OCI-LY7 (cell line): ENCODE data around the gene NRAP. TPM values are rescaled to one million over a fixed set of nuclear protein-coding genes. Genes with fewer than 3 reads are reported as not detected.

Experiments
- BruUV-seq: library from RNA; stranded (reverse); fragments of 400-500 nt; replicated peaks from 2 replicates; lab custom pipeline; 2021; lab: Mats Ljungman, UMichigan
- CTCF ChIA-PET: fragments of 300-600 bp; sonication (Branson Sonifier 250); formaldehyde crosslinking; loops from one replicate; lab custom pipeline; 2022; ENCODE audit warnings: antibody characterized with exemption; ENCODE audit not compliant: unreplicated experiment; lab: Charles Lee
- POLR2A ChIA-PET: fragments of 300-600 bp; sonication (Branson Sonifier 250); formaldehyde crosslinking; loops from one replicate; lab custom pipeline; 2022; ENCODE audit warnings: antibody characterized with exemption; lab: Charles Lee
- DNase-seq: peaks from one replicate; pipeline ENCODE4 v3.0.0-alpha.2; 2015; ENCODE audit warnings: low spot score
- H2AFZ ChIP-seq: fragments of 200-600 bp; sonication (generic), shearing (Covaris generic); 2 replicates; pipeline ENCODE4 v1.6.1; 2014; ENCODE audit warnings: mild to moderate bottlenecking, antibody characterized with exemption, low read length, moderate library complexity
- H3K27ac ChIP-seq: fragments of 200-600 bp; sonication (generic); 2 replicates; pipeline ENCODE4 v1.5.1; 2014; ENCODE audit warnings: mixed run types, low read depth, mild to moderate bottlenecking, moderate library complexity, low read length, inconsistent platforms; ENCODE audit not compliant: poor library complexity, severe bottlenecking
- H3K36me3 ChIP-seq: fragments of 200-600 bp; sonication (generic); 2 replicates; pipeline ENCODE4 v1.6.1; 2014; ENCODE audit warnings: mild to moderate bottlenecking, antibody characterized with exemption, low read length, moderate library complexity, mixed read lengths; ENCODE audit not compliant: insufficient read depth
- H3K4me1 ChIP-seq: fragments of 200-600 bp; sonication (generic); 2 replicates; pipeline ENCODE4 v1.5.1; 2014; ENCODE audit warnings: mild to moderate bottlenecking, low read length; ENCODE audit not compliant: insufficient read depth, poor library complexity, severe bottlenecking
- H3K4me2 ChIP-seq: fragments of 200-600 bp; sonication (generic); 2 replicates; pipeline ENCODE4 v1.6.1; 2014; ENCODE audit warnings: mild to moderate bottlenecking, low read length
- H3K4me3 ChIP-seq: fragments of 200-600 bp; sonication (generic); 2 replicates; pipeline ENCODE4 v1.5.1; 2014; ENCODE audit warnings: mild to moderate bottlenecking, low read depth, low read length; ENCODE audit not compliant: poor library complexity, severe bottlenecking
- H3K79me2 ChIP-seq: fragments of 200-600 bp; sonication (generic); 2 replicates; pipeline ENCODE4 v1.6.1; 2016; ENCODE audit warnings: low read depth, mild to moderate bottlenecking, low read length, moderate library complexity, mixed read lengths; ENCODE audit not compliant: insufficient read depth
- H3K9me2 ChIP-seq: fragments of 200-600 bp; sonication (generic); 2 replicates; pipeline ENCODE4 v1.6.1; 2016; ENCODE audit warnings: mild to moderate bottlenecking, low read length, mixed read lengths; ENCODE audit not compliant: insufficient read depth
- H3K9me3 ChIP-seq: fragments of 200-600 bp; sonication (generic); 2 replicates; pipeline ENCODE4 v1.6.1; 2014; ENCODE audit warnings: mild to moderate bottlenecking, mixed run types, low read length, mixed read lengths
- H4K20me1 ChIP-seq: fragments of 200-600 bp; sonication (generic); 2 replicates; pipeline ENCODE4 v1.6.1; 2014; ENCODE audit warnings: mild to moderate bottlenecking, antibody characterized with exemption, low read length, moderate library complexity, mixed read lengths; ENCODE audit not compliant: insufficient read depth
- CTCF ChIP-seq: fragments of 200-600 bp; sonication (generic); conservative IDR thresholded peaks from 2 replicates; pipeline ENCODE4 v1.5.1; 2014; ENCODE audit warnings: mild to moderate bottlenecking, antibody characterized with exemption, low read length, moderate library complexity, mixed read lengths
- EZH2phosphoT487 ChIP-seq: fragments of 200-600 bp; sonication (generic); IDR thresholded peaks from 2 replicates; pipeline ENCODE4 v1.6.1; 2018; ENCODE audit warnings: low read depth, borderline replicate concordance, mild to moderate bottlenecking, mixed run types, antibody characterized with exemption, low read length, moderate library complexity, mixed read lengths
- intact Hi-C: fragments of 100-400 bp; cut with micrococcal nuclease; formaldehyde crosslinking; loops from one replicate; pipeline ENCODE4 v1.10.0; 2022; ENCODE audit not compliant: unreplicated experiment
- total RNA-seq, 2 experiments: library from RNA; depleted of rRNA in 1 of 2; stranded (reverse); fragments of >200 nt in 1 of 2; shearing (Covaris generic) in 1 of 2; gene quantifications; 2 replicates each; pipeline ENCODE4 v1.2.3, GENCODE V29; 2014 to 2022

The NRAP gene
- total RNA-seq, 2 experiments from 2014 or later: not detected

GRCh38 chr10:113681533-113682470 lies 18.0 kb upstream of the NRAP start:
- H3K36me3 ChIP-seq: peaks cover 11% of the 10 kb centered on the region
- no peak overlapping the region for H2AFZ ChIP-seq
- TF ChIP-seq CTCF (no peak), EZH2phosphoT487 (no peak)
- H4K20me1 ChIP-seq: no peaks in the 10 kb centered on the region
- ChIA-PET POLR2A (interaction anchor here (0.6 to 3.2 kb wide), 3 partner anchors 17 to 361 kb away, joined by 3 to 11 read pairs (median 4); no protein-coding TSS in a partner anchor), CTCF (no interaction called here)
- H3K4me2 ChIP-seq: peak overlapping the region; percentile 92
- peaks cover 20% of the 10 kb centered on the region for H3K4me1 ChIP-seq
- H3K79me2 ChIP-seq: peaks cover 21% of the 10 kb centered on the region; the same call in 1 of the 2 replicates
- BruUV-seq: TSS peak; percentile 32
- H3K27ac ChIP-seq: no peak overlapping the region
- peaks cover 23% of the 10 kb centered on the region; the same call in 1 of the 2 replicates for H3K9me3 ChIP-seq
- DNase-seq: no peak
- no peaks in the 10 kb centered on the region for H3K9me2 ChIP-seq
- intact Hi-C loops: loop anchor here (5.0 kb wide), 1 partner anchor 175 kb away; no protein-coding TSS in a partner anchor
- peak overlapping the region; percentile 95 for H3K4me3 ChIP-seq

- Histone ChIP-seq H4K20me1 (no peaks in the 10 kb centered on the region), H3K79me2 (peaks cover 21% of the 10 kb centered on the region; the same call in 1 of the 2 replicates), H3K4me3 (peak overlapping the region; percentile 95), H3K4me1 (peaks cover 20% of the 10 kb centered on the region), H3K9me2 (no peaks in the 10 kb centered on the region), H3K27ac (peak overlapping the region; percentile 44), H2AFZ (peak overlapping the region; percentile 93), H3K4me2 (peak overlapping the region; percentile 92), H3K9me3 (peaks cover 12% of the 10 kb centered on the region; the same call in 1 of the 2 replicates), H3K36me3 (peaks cover 8% of the 10 kb centered on the region)
- intact Hi-C loops: loop anchor here (5.0 kb wide), 1 partner anchor 177 kb away; no protein-coding TSS in a partner anchor
- no TSS peak for BruUV-seq
- peak; percentile 48 for DNase-seq
- ChIA-PET CTCF (no interaction called here), POLR2A (interaction anchor here (0.6 to 3.2 kb wide), 5 partner anchors 9 to 816 kb away, joined by 3 to 11 read pairs (median 3); no protein-coding TSS in a partner anchor)
- TF ChIP-seq EZH2phosphoT487: no peak
- TF ChIP-seq CTCF: no peak
Measured at GRCh38 chr10:113680190-113681111, 16.6 kb upstream of the NRAP start.
